ENCODE measurements around the gene HGFAC. TPM values are rescaled to one million over a fixed set of nuclear protein-coding genes. Genes with fewer than 3 reads are reported as not detected.

The HGFAC gene
- total RNA-seq, 2 donors from 2014 or later, result not detected

DNA sequence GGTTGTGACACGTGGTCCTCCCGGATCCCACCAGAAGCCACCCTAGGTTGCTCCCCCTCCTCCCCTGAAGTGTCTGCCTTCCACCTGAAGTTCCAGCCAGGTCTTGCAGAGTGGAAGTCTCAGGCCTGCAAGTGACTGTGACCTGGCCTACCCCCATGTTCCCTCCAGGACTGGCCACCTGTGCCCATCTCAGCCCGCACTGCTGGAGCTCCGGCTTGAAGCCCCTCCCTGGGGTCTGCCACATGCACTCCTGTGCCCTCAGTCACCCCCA, 6.1 kb upstream of the HGFAC start:
- Histone ChIP-seq H3K27me3 (no peaks in the 10 kb centered on the region), H3K4me3 (no peak overlapping the region), H3K36me3 (peaks cover 8% of the 10 kb centered on the region), H3K4me1 (no peaks in the 10 kb centered on the region), H3K9me3 (no peaks in the 10 kb centered on the region), H3K27ac (no peak overlapping the region)
- TF ChIP-seq, protein P1, sequence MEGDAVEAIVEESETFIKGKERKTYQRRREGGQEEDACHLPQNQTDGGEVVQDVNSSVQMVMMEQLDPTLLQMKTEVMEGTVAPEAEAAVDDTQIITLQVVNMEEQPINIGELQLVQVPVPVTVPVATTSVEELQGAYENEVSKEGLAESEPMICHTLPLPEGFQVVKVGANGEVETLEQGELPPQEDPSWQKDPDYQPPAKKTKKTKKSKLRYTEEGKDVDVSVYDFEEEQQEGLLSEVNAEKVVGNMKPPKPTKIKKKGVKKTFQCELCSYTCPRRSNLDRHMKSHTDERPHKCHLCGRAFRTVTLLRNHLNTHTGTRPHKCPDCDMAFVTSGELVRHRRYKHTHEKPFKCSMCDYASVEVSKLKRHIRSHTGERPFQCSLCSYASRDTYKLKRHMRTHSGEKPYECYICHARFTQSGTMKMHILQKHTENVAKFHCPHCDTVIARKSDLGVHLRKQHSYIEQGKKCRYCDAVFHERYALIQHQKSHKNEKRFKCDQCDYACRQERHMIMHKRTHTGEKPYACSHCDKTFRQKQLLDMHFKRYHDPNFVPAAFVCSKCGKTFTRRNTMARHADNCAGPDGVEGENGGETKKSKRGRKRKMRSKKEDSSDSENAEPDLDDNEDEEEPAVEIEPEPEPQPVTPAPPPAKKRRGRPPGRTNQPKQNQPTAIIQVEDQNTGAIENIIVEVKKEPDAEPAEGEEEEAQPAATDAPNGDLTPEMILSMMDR (IDR thresholded peaks at IDR 0.05), result no peak
- no peak for DNase-seq (ENCODE audit: low spot score)

DNA sequence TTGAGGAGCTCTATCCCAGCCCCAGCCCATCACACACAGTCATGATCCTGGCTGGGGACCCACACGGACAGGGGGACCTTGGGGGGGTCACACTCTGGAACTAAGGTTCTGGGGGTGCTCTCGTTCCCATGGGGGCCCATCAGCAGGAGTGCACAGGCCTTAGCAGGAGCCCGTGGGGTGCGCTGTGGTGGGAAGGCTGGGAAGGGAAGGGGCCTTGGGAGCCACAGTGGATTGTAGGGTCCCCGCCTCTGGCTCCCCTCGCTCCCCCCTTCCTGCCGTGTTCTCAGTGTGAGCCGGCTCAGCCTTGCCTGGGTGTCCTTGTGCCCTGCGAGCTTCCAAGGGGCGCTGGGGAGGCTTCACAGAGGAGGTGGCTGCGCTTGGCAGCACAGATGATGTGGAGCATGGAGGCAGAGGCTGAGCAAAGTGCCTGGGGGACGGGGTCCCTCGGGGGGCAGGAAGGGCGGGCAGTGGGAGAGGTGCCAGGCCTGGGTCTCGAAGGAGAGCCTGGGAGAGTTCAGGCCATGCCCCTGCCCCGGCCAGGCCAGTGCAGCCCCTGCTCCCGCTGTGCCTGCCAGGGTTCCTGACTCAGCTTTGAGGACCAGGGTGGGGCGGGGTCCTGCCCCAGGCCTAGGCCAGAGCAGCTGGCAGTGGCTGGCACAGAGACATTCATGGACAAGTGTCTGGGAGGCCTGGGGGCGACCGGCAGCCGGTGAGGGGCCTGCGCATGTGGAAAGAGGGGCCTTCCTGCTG, 5.5 kb upstream of the HGFAC start:
- H3K9me3 ChIP-seq, result no peaks in the 10 kb centered on the region
- H3K4me3 ChIP-seq, result no peak overlapping the region
- TF ChIP-seq, protein P1 (IDR thresholded peaks at IDR 0.05), result no peak
- H3K36me3 ChIP-seq, result peaks cover 4% of the 10 kb centered on the region
- H3K4me1 ChIP-seq, result no peaks in the 10 kb centered on the region
- no peak overlapping the region for H3K27ac ChIP-seq
- DNase-seq (ENCODE audit: low spot score), result no peak
- H3K27me3 ChIP-seq, result no peaks in the 10 kb centered on the region

DNA sequence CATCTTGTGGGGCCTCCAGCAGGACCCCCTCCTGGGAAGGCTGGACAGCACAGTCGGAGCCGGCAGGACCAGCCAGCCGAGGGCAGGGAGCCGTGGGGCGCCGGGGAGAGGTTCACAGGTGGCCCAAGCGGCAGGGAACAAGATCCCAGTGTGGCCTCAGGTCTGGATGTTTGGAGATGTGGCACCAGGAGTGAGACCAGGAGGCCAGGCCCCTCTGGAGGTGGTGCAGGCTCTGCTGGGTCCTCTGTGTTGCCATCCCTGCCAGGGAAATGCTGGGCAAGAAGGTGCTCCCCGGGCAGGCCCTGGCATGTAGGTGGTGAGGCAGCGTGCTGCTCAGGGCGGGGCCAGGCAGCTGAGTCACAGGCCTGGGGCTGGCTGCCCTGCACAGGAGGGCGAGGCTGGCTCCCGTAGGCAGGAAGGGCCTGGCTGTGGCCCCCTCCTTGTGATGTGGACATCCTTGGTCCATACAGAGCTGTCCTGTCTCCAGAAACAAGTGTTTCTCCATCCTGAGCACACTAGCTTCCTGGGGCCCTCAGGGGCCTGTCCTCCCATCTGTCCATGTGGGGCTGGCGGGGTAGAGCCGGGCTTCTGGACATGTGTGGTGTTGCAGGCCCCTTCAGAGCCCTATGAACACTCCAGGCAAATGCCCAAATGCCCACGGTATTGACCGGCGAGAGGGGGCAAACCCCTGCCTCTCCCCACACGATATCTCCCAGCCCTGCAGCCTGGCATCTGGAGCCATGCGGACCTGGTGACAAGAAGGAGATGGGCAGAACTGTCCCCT, 4.8 kb upstream of the HGFAC start:
- H3K4me1 ChIP-seq, result no peaks in the 10 kb centered on the region
- DNase-seq (ENCODE audit: low spot score), result no peak
- no peaks in the 10 kb centered on the region for H3K9me3 ChIP-seq
- TF ChIP-seq, protein P1 (IDR thresholded peaks at IDR 0.05), result no peak
- no peak overlapping the region for H3K27ac ChIP-seq
- H3K4me3 ChIP-seq, result no peak overlapping the region
- no peaks in the 10 kb centered on the region for H3K36me3 ChIP-seq
- no peaks in the 10 kb centered on the region for H3K27me3 ChIP-seq

DNA sequence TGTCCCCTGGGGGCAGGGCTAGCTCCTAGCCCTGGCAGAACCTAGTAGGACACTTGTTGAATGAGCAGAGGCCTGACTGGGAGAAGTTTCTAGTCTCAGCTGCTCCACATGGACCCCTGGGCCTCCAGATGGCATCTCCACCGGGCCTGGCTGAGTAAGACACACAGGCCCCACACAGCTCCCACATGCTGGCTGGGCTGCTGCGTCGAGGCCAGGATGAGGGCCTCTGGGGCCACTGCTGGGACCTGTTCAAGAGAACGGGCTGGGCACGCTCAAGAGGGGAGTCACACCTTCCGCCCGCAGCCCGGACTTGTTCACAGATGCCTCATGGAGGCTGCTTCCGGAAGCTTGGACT, 4.2 kb upstream of the HGFAC start:
- TF ChIP-seq, protein P1 (IDR thresholded peaks at IDR 0.05), result no peak
- Histone ChIP-seq H3K27ac (no peak overlapping the region), H3K4me1 (no peaks in the 10 kb centered on the region), H3K36me3 (no peaks in the 10 kb centered on the region), H3K27me3 (no peaks in the 10 kb centered on the region), H3K9me3 (no peaks in the 10 kb centered on the region), H3K4me3 (no peak overlapping the region)
- no peak for DNase-seq (ENCODE audit: low spot score)

DNA sequence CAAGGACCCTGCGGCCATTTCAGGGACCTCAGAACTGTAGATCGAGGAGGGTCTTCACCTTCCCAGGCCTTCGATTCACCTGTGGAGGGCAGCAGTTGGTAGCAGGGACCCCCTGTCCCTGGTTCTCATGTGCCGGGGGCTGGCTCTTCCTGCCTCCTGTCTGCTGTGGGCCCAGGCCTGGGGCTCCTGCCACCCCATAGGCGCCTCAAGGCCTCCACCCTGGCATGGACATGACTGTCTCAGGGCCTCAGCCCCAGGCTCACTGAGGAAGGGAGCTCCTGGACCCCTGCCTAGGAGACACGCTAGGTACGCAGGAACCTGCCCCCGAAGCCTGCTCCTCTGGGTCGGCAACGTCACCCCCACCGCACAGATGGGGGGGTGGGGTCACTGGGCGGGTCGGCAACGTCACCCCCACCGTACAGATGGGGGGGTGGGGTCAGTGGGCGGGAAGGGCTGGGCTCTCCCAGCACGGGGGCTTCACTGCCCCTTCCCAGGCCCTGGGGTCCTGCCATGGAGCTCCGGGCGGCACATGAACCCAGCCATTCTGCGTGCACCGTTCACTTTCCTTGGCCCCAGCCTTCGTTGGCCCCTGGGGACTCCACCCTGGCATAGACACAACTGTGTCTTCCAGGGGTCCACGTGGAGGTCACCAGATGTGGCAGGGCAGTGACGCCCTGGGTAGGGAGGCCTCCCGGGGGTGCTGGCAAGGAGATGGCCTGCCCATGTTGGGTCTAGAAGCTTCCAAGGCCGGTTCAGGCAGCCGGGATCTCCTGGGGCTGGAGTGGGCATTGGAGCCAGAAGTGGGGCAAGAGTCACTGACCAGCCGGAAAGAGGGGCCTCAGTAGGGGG, 3.5 kb upstream of the HGFAC start:
- Histone ChIP-seq H3K9me3 (no peaks in the 10 kb centered on the region), H3K36me3 (no peaks in the 10 kb centered on the region), H3K27me3 (no peaks in the 10 kb centered on the region), H3K4me3 (no peak overlapping the region), H3K27ac (no peak overlapping the region), H3K4me1 (peaks cover 0 to 2% of the 10 kb centered on the region in 2 donors)
- DNase-seq (ENCODE audit: low spot score), result no peak
- TF ChIP-seq, protein P1 (IDR thresholded peaks at IDR 0.05), result no peak
